SU-DHL-6 (cell line): ENCODE measurements around the gene DNAJC11.

Experiments
- H2AFZ ChIP-seq: fragments of 200-600 bp; sonication (generic); 2 replicates; pipeline ENCODE4 v1.6.1; 2014; ENCODE audit warnings: low read depth, mild to moderate bottlenecking, moderate library complexity, mixed read lengths, antibody characterized with exemption, low read length; ENCODE audit not compliant: severe bottlenecking
- H3F3A ChIP-seq: fragments of 200-600 bp; shearing (Covaris generic); 2 replicates; pipeline ENCODE4 v1.6.0; 2016; ENCODE audit warnings: antibody characterized with exemption, mild to moderate bottlenecking; ENCODE audit not compliant: insufficient read depth
- H3K27ac ChIP-seq: fragments of 200-600 bp; sonication (generic); 2 replicates; pipeline ENCODE4 v1.5.1; 2016; ENCODE audit warnings: low read depth, mild to moderate bottlenecking, low read length, moderate library complexity, mixed read lengths
- H3K27me3 ChIP-seq: fragments of 200-600 bp; sonication (generic), shearing (Covaris generic); 2 replicates; pipeline ENCODE4 v1.6.0; 2014; ENCODE audit warnings: mild to moderate bottlenecking, low read length
- H3K36me3 ChIP-seq: fragments of 200-600 bp; sonication (generic); 2 replicates; pipeline ENCODE4 v1.6.1; 2014; ENCODE audit warnings: mild to moderate bottlenecking, low read length, mixed read lengths
- H3K4me2 ChIP-seq: fragments of 300-600, 200-600 bp; shearing (Covaris generic), sonication (generic); 2 replicates; pipeline ENCODE4 v1.6.0; 2014; ENCODE audit warnings: low read length, low read depth, mild to moderate bottlenecking; ENCODE audit not compliant: poor library complexity, severe bottlenecking
- H3K4me3 ChIP-seq: fragments of 200-600 bp; sonication (generic); 2 replicates; pipeline ENCODE4 v1.5.1; 2014; ENCODE audit warnings: antibody characterized with exemption, low read length, mild to moderate bottlenecking, mixed read lengths; ENCODE audit not compliant: insufficient read depth, poor library complexity, severe bottlenecking
- H3K79me2 ChIP-seq: fragments of 200-600 bp; sonication (generic); 2 replicates; pipeline ENCODE4 v1.6.1; 2014; ENCODE audit warnings: mild to moderate bottlenecking, low read length, moderate library complexity; ENCODE audit not compliant: insufficient read depth
- H3K9ac ChIP-seq: fragments of 200-600 bp; sonication (generic); 2 replicates; pipeline ENCODE4 v1.7.0; 2014; ENCODE audit warnings: mild to moderate bottlenecking, low read length
- H3K9me2 ChIP-seq: fragments of 200-600 bp; sonication (generic); replicated peaks from 2 replicates; pipeline ENCODE4 v1.6.1; 2014; ENCODE audit warnings: low read length; ENCODE audit not compliant: insufficient read depth
- H3K9me3 ChIP-seq: fragments of 200-600 bp; sonication (generic); 2 replicates; pipeline ENCODE4 v1.6.1; 2014; ENCODE audit warnings: low read length, mixed read lengths; ENCODE audit not compliant: insufficient read depth
- H4K20me1 ChIP-seq: fragments of 200-600 bp; sonication (generic); 2 replicates; pipeline ENCODE4 v1.6.1; 2014; ENCODE audit warnings: low read depth, mild to moderate bottlenecking, antibody characterized with exemption, low read length, moderate library complexity, mixed read lengths
- EZH2phosphoT487 ChIP-seq: fragments of 200-600 bp; sonication (generic), shearing (Covaris generic); conservative IDR thresholded peaks from 2 replicates; pipeline ENCODE4 v1.6.1; 2018; ENCODE audit warnings: mild to moderate bottlenecking, antibody characterized with exemption, low read length, moderate library complexity, mixed read lengths
- TF ChIP-seq, protein P1 (sequence below): fragments of 200-600 bp; sonication (generic); IDR thresholded peaks from one replicate; pipeline ENCODE4 v1.5.1; 2017; ENCODE audit warnings: antibody characterized with exemption, mild to moderate bottlenecking, low read length, moderate library complexity; ENCODE audit not compliant: insufficient read depth, poor library complexity, severe bottlenecking

Gene DNAJC11

GRCh38 chr1:6585841-6586240 lies 115.8 kb downstream of the DNAJC11 start:
- Histone ChIP-seq H3F3A (no peaks in the 10 kb centered on the region), H3K79me2 (peaks cover 5% of the 10 kb centered on the region; the same call in 1 of the 2 replicates), H4K20me1 (no peaks in the 10 kb centered on the region), H3K27me3 (no peaks in the 10 kb centered on the region), H3K4me3 (no peak overlapping the region), H3K9ac (no peak overlapping the region), H2AFZ (no peak overlapping the region), H3K4me2 (no peak overlapping the region), H3K27ac (no peak overlapping the region), H3K9me3 (no peaks in the 10 kb centered on the region), H3K9me2 (no peaks in the 10 kb centered on the region), H3K36me3 (no peaks in the 10 kb centered on the region)
- TF ChIP-seq, protein P1, sequence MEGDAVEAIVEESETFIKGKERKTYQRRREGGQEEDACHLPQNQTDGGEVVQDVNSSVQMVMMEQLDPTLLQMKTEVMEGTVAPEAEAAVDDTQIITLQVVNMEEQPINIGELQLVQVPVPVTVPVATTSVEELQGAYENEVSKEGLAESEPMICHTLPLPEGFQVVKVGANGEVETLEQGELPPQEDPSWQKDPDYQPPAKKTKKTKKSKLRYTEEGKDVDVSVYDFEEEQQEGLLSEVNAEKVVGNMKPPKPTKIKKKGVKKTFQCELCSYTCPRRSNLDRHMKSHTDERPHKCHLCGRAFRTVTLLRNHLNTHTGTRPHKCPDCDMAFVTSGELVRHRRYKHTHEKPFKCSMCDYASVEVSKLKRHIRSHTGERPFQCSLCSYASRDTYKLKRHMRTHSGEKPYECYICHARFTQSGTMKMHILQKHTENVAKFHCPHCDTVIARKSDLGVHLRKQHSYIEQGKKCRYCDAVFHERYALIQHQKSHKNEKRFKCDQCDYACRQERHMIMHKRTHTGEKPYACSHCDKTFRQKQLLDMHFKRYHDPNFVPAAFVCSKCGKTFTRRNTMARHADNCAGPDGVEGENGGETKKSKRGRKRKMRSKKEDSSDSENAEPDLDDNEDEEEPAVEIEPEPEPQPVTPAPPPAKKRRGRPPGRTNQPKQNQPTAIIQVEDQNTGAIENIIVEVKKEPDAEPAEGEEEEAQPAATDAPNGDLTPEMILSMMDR: no peak
- TF ChIP-seq EZH2phosphoT487: no peak

DNA sequence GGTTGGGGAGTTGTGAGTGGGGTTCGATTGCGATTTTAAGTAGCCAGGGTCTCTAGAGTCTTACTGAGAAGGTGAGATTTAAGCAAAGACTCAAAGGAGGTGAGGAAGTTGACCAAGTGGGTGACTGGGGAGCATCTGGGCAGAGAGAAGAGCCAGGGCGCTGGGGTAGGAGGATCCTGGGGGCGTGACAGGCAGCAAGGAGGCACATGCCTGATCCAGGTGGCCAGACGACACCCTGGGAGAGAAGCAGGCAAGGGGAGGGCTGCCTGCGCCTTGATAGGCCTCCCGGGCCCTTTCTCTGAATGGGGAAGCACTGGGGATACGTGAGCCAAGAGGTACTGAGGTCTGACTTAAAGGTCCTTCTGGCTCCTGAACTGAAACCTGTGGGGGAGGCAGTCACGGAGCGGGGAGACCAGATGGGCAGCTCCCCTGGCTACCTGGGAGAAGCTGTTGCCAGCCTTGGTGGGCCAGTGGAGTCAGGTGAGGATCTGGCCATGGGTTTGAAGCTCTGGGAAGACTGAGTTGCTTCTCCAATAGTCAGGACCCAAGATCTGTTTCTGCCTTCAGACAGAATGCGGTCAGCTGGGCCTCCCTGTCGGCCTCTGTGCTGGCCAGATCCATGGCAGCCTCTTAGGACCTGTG lies 116.4 kb downstream of the DNAJC11 start:
- Histone ChIP-seq H3K4me2 (no peak overlapping the region), H3K9me3 (no peaks in the 10 kb centered on the region), H3K36me3 (no peaks in the 10 kb centered on the region), H4K20me1 (no peaks in the 10 kb centered on the region), H3K4me3 (no peak overlapping the region), H2AFZ (no peak overlapping the region), H3K9ac (no peak overlapping the region), H3K27me3 (no peaks in the 10 kb centered on the region), H3K9me2 (no peaks in the 10 kb centered on the region), H3K27ac (no peak overlapping the region), H3K79me2 (peaks cover 11% of the 10 kb centered on the region; the same call in 1 of the 2 replicates), H3F3A (no peaks in the 10 kb centered on the region)
- TF ChIP-seq, protein P1: no peak
- TF ChIP-seq EZH2phosphoT487: no peak
